ENCODE measurements around the gene MFSD11. TPM values are rescaled to one million over a fixed set of nuclear protein-coding genes. Genes with fewer than 3 reads are reported as not detected.
A peak's percentile ranks its signal among the peaks of the same experiment; 100 is the strongest.

MFSD11 gene
- total RNA-seq, 4 donors from 2014 or later = 35.3 to 64.8 (median 47.0) TPM

DNA sequence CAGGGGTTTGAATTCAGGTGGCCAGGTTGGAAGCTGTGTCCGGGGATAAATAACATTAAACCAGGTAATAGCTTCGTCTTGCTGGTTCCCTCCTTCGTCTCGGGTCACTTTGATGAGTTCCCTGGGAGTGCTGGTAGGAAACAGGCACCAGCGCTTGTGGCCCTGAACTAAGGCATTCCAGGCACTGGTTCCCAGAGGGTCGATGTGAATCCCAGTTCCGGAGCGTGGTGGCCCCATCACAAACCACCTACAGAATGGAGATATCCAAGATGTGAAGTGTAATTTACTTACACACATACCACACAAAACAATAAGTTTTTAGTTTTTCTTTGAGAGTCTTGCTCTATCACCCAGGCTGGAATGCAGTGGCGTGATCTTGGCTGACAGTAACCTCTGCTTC lies 14.1 kb upstream of the MFSD11 start:
- H3K4me3 ChIP-seq = no peak overlapping the region
- no peaks in the 10 kb centered on the region for H3K9me3 ChIP-seq
- peak in 1 of 3 donors; percentile 8 for DNase-seq
- peaks cover 0 to 29% (median 4%) of the 10 kb centered on the region in 4 donors for H3K4me1 ChIP-seq
- H3K36me3 ChIP-seq = peaks cover 0 to 63% (median 0%) of the 10 kb centered on the region in 3 donors
- TF ChIP-seq, protein P1, sequence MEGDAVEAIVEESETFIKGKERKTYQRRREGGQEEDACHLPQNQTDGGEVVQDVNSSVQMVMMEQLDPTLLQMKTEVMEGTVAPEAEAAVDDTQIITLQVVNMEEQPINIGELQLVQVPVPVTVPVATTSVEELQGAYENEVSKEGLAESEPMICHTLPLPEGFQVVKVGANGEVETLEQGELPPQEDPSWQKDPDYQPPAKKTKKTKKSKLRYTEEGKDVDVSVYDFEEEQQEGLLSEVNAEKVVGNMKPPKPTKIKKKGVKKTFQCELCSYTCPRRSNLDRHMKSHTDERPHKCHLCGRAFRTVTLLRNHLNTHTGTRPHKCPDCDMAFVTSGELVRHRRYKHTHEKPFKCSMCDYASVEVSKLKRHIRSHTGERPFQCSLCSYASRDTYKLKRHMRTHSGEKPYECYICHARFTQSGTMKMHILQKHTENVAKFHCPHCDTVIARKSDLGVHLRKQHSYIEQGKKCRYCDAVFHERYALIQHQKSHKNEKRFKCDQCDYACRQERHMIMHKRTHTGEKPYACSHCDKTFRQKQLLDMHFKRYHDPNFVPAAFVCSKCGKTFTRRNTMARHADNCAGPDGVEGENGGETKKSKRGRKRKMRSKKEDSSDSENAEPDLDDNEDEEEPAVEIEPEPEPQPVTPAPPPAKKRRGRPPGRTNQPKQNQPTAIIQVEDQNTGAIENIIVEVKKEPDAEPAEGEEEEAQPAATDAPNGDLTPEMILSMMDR (IDR thresholded peaks at IDR 0.05) = no peak
- TF ChIP-seq POLR2A (IDR thresholded peaks at IDR 0.05) = no peak
- H3K27ac ChIP-seq = no peak overlapping the region
- H3K27me3 ChIP-seq = no peaks in the 10 kb centered on the region

DNA sequence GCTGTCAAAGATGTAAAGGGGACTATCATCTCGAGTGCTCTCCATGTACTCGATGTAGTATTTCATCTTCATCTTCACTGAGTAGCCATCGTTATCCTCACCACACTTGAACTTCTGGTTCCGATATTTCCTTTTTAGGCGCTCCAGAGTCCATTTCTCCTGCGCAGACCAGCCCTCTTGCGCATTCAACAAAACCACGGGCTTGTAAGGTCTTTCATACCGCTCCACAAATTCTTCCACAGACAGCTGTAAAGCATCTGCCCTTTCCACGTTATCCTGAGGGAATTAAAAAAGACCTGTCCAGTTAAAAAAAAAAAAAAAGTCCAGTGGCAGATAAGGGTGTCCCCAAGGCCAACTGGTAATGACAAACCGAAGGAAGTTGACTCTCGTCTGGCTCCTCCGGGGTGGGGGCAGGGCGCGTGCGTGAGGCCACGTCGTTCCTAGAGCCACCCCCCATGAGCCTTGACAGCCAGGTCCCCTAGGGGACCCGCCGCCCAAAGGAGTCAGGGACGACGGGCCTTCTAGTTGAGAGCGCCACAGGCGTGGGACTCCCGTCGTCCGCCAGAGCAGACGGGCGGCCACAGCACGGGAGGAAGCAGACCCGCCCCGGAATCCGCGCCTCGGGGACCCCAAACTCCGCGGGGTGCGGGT lies 12.2 kb upstream of the MFSD11 start:
- H3K4me3 ChIP-seq = peak overlapping the region; percentile 86 to 98 (median 95)
- peak overlapping the region; percentile 98 to 100 (median 99) for H3K27ac ChIP-seq
- peaks cover 0 to 33% (median 5%) of the 10 kb centered on the region in 4 donors for H3K4me1 ChIP-seq
- H3K36me3 ChIP-seq = peaks cover 0 to 44% (median 0%) of the 10 kb centered on the region in 3 donors
- H3K9me3 ChIP-seq = no peaks in the 10 kb centered on the region
- peak; percentile 75 to 90 (median 83) for DNase-seq
- TF ChIP-seq, protein P1 (IDR thresholded peaks at IDR 0.05) = no peak
- TF ChIP-seq POLR2A (IDR thresholded peaks at IDR 0.05) = no peak
- no peaks in the 10 kb centered on the region for H3K27me3 ChIP-seq

DNA sequence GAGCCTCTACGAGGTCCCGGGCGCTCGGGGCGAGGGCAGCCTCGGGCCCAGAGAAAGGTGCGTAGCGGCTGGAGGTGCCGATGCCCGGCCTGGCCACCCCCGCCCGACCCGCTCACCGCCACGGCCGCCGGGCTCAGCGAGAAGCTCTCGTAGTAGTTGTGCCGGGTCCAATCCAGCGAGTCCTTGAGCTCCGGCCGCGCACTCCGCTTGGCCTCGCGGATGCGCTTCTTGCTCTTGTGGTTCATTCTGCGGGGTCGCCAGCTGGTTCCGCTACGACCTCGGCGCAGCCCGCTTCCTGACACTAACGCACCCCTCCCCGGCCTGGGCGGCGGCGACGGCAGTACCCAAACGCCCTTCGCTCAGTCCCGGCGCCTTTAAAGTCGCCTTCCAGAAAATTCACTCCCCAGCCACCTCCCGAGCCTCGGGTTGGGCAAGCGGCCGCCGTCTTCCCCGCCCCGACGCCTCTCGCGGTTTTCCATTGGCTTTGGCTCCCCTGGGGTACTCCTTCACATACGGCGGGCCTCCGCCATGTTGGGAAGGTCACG lies 11.6 kb upstream of the MFSD11 start, which contains the start of gene JMJD6:
JMJD6 (minus strand) TSS at position 376 of the 545 bp plus-strand sequence; CDS start at position 245, 131 bp downstream.
- Histone ChIP-seq H3K4me1 (peaks cover 0 to 33% (median 5%) of the 10 kb centered on the region in 4 donors), H3K27me3 (no peaks in the 10 kb centered on the region), H3K27ac (peak within 1 kb of the TSS; percentile 98 to 100 (median 99)), H3K36me3 (peaks cover 0 to 43% (median 0%) of the 10 kb centered on the region in 3 donors), H3K4me3 (peak within 1 kb of the TSS; percentile 86 to 98 (median 95)), H3K9me3 (no peaks in the 10 kb centered on the region)
- DNase-seq = peak; percentile 94 to 99 (median 98)
- peak; percentile 89 to 97 for TF ChIP-seq POLR2A (IDR thresholded peaks at IDR 0.05)
- TF ChIP-seq, protein P1 (IDR thresholded peaks at IDR 0.05) = no peak

DNA sequence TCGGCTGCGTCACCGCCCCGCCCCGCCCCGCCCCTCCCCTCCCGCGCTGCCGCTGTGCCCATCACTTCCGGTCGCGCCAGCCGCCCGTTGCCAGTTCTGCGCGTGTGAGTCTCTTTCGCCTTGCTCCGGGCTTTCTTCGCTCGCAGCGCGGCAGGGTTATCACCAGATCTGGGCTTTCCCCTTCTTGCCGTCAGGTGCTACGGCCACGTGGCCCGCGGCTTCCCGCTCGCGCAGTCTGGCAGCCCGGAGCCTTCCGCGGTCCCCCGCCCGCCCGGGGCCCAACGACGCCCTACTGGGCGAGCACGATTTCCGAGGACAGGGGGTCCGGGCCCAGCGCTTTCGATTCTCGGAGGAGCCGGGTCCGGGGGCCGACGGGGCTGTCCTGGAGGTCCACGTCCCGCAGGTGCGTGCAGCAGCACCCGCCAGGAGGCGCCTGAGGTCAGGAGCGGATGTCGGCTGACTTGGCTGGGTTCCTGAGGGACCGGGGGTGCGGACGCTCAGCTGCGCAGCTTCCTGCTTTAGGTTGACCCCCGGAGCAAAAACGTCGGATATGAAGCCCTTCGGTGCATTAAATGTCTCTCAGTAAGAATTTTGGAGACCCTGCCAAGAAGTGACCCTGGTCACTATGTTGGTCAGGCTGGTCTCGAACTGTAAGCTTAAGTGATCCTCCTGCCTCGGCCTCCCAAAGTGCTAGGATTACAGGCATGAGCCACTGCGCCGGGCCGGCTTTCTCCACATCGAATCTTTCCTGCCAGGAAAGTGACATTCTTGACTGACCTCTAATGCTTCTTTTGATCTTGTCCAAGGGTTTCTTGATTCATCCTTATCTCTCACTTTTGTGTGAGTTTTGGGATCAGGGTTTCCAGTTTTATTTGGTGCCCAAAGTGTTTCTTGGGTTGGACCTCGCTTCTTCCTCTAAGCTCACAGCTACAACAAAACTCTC lies 10.9 kb upstream of the MFSD11 start, which contains the start of gene METTL23:
METTL23 (plus strand) TSS at position 64 of the 943 bp plus-strand sequence. CDS start 2,872 bp downstream, outside the sequence.
- Histone ChIP-seq H3K4me3 (peak within 1 kb of the TSS; percentile 86 to 98 (median 95)), H3K4me1 (peaks cover 0 to 33% (median 5%) of the 10 kb centered on the region in 4 donors), H3K36me3 (peaks cover 0 to 43% (median 0%) of the 10 kb centered on the region in 3 donors), H3K27me3 (no peaks in the 10 kb centered on the region), H3K27ac (peak within 1 kb of the TSS; percentile 98 to 100 (median 99)), H3K9me3 (no peaks in the 10 kb centered on the region)
- peak; percentile 85 to 95 (median 89) for DNase-seq
- TF ChIP-seq, protein P1 (IDR thresholded peaks at IDR 0.05) = peak; percentile 69 to 83 (median 80)
- no peak for TF ChIP-seq POLR2A (IDR thresholded peaks at IDR 0.05)

All from Peyer's patch (tissue), 4 donors.